MM.1S (cell line): ENCODE measurements around the gene GMPR2.
"Not testable (repeated sequence)": the region's sequence is repeated elsewhere in the genome, so short reads cannot be mapped to it uniquely, and the experiment has no call there.

Experiments
- EZH2phosphoT487 ChIP-seq: fragments of 300-600 bp; sonication (generic); IDR thresholded peaks from 2 replicates; pipeline ENCODE4 v1.6.1; 2018; ENCODE audit warnings: antibody characterized with exemption, low read length
- TF ChIP-seq, protein P1 (sequence below): fragments of 300-600 bp; sonication (generic); IDR thresholded peaks from 2 replicates; pipeline ENCODE4 v1.5.1; 2016; ENCODE audit warnings: antibody characterized with exemption, low read length, mixed read lengths

DNA sequence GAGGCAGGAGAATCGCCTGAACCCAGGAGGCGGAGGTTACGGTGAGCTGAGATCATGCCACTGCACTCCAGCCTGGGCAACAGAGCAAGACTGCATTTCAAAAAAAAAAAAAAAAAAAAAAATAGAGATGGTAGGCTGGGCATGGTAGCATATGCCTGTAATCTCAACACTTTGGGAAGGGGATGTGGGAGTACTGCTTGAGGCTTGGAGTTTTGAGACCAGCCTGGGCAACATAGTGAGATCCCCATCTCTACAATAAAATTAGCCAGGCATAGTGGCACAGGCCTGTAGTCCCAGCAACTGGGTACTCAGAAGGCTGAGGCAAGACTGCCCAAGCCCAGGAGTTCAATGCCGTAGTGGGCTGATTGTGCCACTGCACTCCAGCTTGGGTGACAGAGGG, 9.7 kb upstream of the GMPR2 start:
- not testable (repeated sequence) for TF ChIP-seq EZH2phosphoT487
- TF ChIP-seq, protein P1, sequence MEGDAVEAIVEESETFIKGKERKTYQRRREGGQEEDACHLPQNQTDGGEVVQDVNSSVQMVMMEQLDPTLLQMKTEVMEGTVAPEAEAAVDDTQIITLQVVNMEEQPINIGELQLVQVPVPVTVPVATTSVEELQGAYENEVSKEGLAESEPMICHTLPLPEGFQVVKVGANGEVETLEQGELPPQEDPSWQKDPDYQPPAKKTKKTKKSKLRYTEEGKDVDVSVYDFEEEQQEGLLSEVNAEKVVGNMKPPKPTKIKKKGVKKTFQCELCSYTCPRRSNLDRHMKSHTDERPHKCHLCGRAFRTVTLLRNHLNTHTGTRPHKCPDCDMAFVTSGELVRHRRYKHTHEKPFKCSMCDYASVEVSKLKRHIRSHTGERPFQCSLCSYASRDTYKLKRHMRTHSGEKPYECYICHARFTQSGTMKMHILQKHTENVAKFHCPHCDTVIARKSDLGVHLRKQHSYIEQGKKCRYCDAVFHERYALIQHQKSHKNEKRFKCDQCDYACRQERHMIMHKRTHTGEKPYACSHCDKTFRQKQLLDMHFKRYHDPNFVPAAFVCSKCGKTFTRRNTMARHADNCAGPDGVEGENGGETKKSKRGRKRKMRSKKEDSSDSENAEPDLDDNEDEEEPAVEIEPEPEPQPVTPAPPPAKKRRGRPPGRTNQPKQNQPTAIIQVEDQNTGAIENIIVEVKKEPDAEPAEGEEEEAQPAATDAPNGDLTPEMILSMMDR: not testable (repeated sequence)
